HepG2 (cell line): ENCODE data around the gene ZNF512B. TPM values are rescaled to one million over a fixed set of nuclear protein-coding genes. Genes with fewer than 3 reads are reported as not detected.

ENCODE experiments used
- CCAR2 ChIP-seq: fragments of 200-400 bp; formaldehyde crosslinking; optimal IDR thresholded peaks from 2 replicates; pipeline ENCODE3; 2018; ENCODE audit warnings: low read depth, mild to moderate bottlenecking, low read length, moderate library complexity
- FOXK1 ChIP-seq: sonication (generic); formaldehyde crosslinking; IDR thresholded peaks from 2 replicates; pipeline ENCODE4 v1.4.0; 2020; ENCODE audit warnings: low read depth, missing genetic modification reagents, borderline replicate concordance
- GMEB2 ChIP-seq: IDR thresholded peaks from 2 replicates; pipeline ENCODE4 v1.6.1; 2016; ENCODE audit warnings: missing biosample characterization, missing genetic modification reagents, low read depth
- HNF4A ChIP-seq: sonication (generic); formaldehyde crosslinking; IDR thresholded peaks from 2 replicates; pipeline ENCODE4 v1.4.0; 2020; ENCODE audit warnings: missing genetic modification reagents
- JUND ChIP-seq: sonication (generic); formaldehyde crosslinking; IDR thresholded peaks from 2 replicates; pipeline ENCODE4 v1.8.0; 2022; ENCODE audit warnings: mild to moderate bottlenecking, missing genetic modification reagents
- NFE2L2 ChIP-seq: fragments of 150-350 bp; IDR thresholded peaks from 2 replicates; pipeline ENCODE4 v1.6.1; 2014; ENCODE audit warnings: low read length
- POLR2A ChIP-seq, 2 experiments: IDR thresholded peaks; 2 replicates each; pipeline ENCODE4 v1.6.1; 2011; ENCODE audit warnings: low read depth in 2 of 2, low read length in 2 of 2, mild to moderate bottlenecking in 1 of 2, moderate library complexity in 1 of 2; ENCODE audit not compliant: insufficient read depth in 1 of 2
- PRPF4 ChIP-seq: fragments of 200-400 bp; formaldehyde crosslinking; IDR thresholded peaks from 2 replicates; pipeline ENCODE4 v1.6.1; 2016; ENCODE audit warnings: low read length, low read depth; ENCODE audit not compliant: poor library complexity, severe bottlenecking
- SMC3 ChIP-seq: IDR thresholded peaks from 2 replicates; pipeline ENCODE4 v1.6.1; 2011; ENCODE audit warnings: low read length, improper control_type of control experiment
- TBX2 ChIP-seq: sonication (generic); formaldehyde crosslinking; IDR thresholded peaks from 2 replicates; pipeline ENCODE4 v1.5.0; 2020; ENCODE audit warnings: missing genetic modification reagents, mild to moderate bottlenecking, borderline replicate concordance
- TFDP2 ChIP-seq: sonication (generic); formaldehyde crosslinking; IDR thresholded peaks from 2 replicates; pipeline ENCODE4 v1.4.0; 2020; ENCODE audit warnings: missing genetic modification reagents
- ZNF275 ChIP-seq: sonication (generic); formaldehyde crosslinking; IDR thresholded peaks from 2 replicates; pipeline ENCODE4 v1.8.0; 2022; ENCODE audit warnings: missing genetic modification reagents, mild to moderate bottlenecking, inconsistent platforms, borderline replicate concordance
- ZNF292 ChIP-seq: sonication (generic); formaldehyde crosslinking; IDR thresholded peaks from 2 replicates; pipeline ENCODE4 v1.8.1; 2022; ENCODE audit warnings: mild to moderate bottlenecking, low read depth, missing genetic modification reagents, borderline replicate concordance
- ZNF557 ChIP-seq: sonication (generic); formaldehyde crosslinking; IDR thresholded peaks from 2 replicates; pipeline ENCODE4 v1.4.0; 2020; ENCODE audit warnings: missing genetic modification reagents
- ZNF589 ChIP-seq: sonication (generic); formaldehyde crosslinking; conservative IDR thresholded peaks from 2 replicates; pipeline ENCODE4 v1.8.0; 2022; ENCODE audit warnings: mild to moderate bottlenecking, moderate library complexity, missing genetic modification reagents
- ZNF609 ChIP-seq: sonication (generic); formaldehyde crosslinking; IDR thresholded peaks from 2 replicates; pipeline ENCODE4 v1.4.0; 2020; ENCODE audit warnings: mild to moderate bottlenecking, missing genetic modification reagents, borderline replicate concordance
- ZNF619 ChIP-seq: sonication (generic); formaldehyde crosslinking; IDR thresholded peaks from 2 replicates; pipeline ENCODE4 v1.4.0; 2020; ENCODE audit warnings: mild to moderate bottlenecking, missing genetic modification reagents
- ZNF724P ChIP-seq: sonication (generic); formaldehyde crosslinking; IDR thresholded peaks from 2 replicates; pipeline ENCODE4 v1.8.0; 2022; ENCODE audit warnings: missing genetic modification reagents, borderline replicate concordance
- ZNF749 ChIP-seq: sonication (generic); formaldehyde crosslinking; IDR thresholded peaks from 2 replicates; pipeline ENCODE4 v1.8.0; 2022; ENCODE audit warnings: mild to moderate bottlenecking, missing genetic modification reagents, moderate library complexity, borderline replicate concordance
- ZNF772 ChIP-seq: sonication (generic); formaldehyde crosslinking; IDR thresholded peaks from 2 replicates; pipeline ENCODE4 v1.5.0; 2020; ENCODE audit warnings: mild to moderate bottlenecking, missing genetic modification reagents
- polyA plus RNA-seq, 8 experiments: library from polyadenylated mRNA; depleted of rRNA in 3 of 8; stranded (reverse) in 7 of 8; unstranded in 1 of 8; fragments of >200 nt; fragmentation: Illumina TruSeq in 4 of 8; extraction: Trizol in 4 of 8; gene quantifications; 2 replicates each; pipeline versions ENCODE4 v1.2.1 to v1.2.3, GENCODE V29; 2011 to 2016; ENCODE audit warnings: low read depth in 4 of 8, missing spikeins in 1 of 8, mixed read lengths in 1 of 8; ENCODE audit not compliant: insufficient read depth in 1 of 8
- total RNA-seq, 5 experiments: library from RNA; depleted of rRNA; stranded (reverse); fragments of >200 nt; fragmentation: Illumina TruSeq; extraction: Trizol; gene quantifications; 2 replicates each; pipeline ENCODE4 v1.2.3, GENCODE V29; 2016; ENCODE audit warnings: low read depth in 1 of 5

The ZNF512B gene
- total and polyA plus RNA-seq, 2 of the 13 experiments (the other 11 are each of a cell fraction or from before 2014, with no cell fraction given) = 11.5 to 30.6 TPM

GRCh38 chr20:63908008-63908682 lies 61.6 kb downstream of the ZNF512B start (continued):
- TF ChIP-seq ZNF609 (CRISPR knock-in tag) (0 out of 2 replicates have a peak, but pooled peaks have one; percentile 12), ZNF557 (CRISPR knock-in tag) (no peak), ZNF749 (CRISPR knock-in tag) (no peak), PRPF4 (no peak), CCAR2 (no peak), ZNF619 (0 out of 2 replicates have a peak, but pooled peaks have one; percentile 10), POLR2A (IDR thresholded peaks at IDR 0.05; ENCODE audit: insufficient read depth in 1 of 2, low read depth in 2 of 2, low read length in 2 of 2) (no peak), TBX2 (CRISPR knock-in tag) (0 out of 2 replicates have a peak, but pooled peaks have one; percentile 15), FOXK1 (no peak), TFDP2 (CRISPR knock-in tag) (no peak), GMEB2 (CRISPR knock-in tag) (no peak), ZNF772 (CRISPR knock-in tag) (no peak), JUND (CRISPR knock-in tag) (no peak), HNF4A (CRISPR knock-in tag) (0 out of 2 replicates have a peak, but pooled peaks have one; percentile 26), ZNF724P (no peak), ZNF275 (CRISPR knock-in tag) (no peak), ZNF589 (CRISPR knock-in tag) (no peak), SMC3 (no peak), ZNF292 (CRISPR knock-in tag) (no peak), NFE2L2 (no peak)
